Occipital lobe (tissue), 2 donors: ENCODE results near the gene AFF2. TPM values are rescaled to one million over a fixed set of nuclear protein-coding genes. Genes with fewer than 3 reads are reported as not detected.

Experiments
- DNase-seq: peaks from one replicate; lab custom pipeline; 2025; lab: John Stamatoyannopoulos, UW
- total RNA-seq: library from RNA; depleted of rRNA; stranded (reverse); fragments of >200 nt; gene quantifications from one replicate; pipeline ENCODE4 v1.2.3, GENCODE V29; 2014

AFF2 gene
- total RNA-seq, 1 donor from 2014 or later, result 343 TPM

GRCh38 chrX:148723551-148723950 is 223.1 kb downstream of the AFF2 start:
- DNase-seq, result no peak

DNA sequence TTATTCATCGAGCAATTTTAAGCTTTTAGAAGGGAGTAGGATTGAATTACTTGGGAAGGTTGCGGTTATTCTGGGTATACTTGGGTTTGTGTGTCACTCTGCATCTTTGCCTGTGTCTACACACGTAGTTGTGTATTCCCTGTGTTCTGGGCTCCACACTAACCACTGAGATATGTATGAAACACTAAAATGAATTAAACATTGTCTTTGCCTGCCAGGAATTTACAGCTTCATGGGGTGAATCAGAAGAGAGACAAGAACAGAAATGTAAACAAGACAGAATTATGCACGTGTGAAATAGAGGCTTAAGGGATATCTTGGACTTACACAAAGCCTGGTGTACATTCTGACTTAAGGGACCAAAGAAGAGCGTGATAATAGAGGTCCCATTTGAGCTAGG is 228.5 kb downstream of the AFF2 start:
- DNase-seq, result no peak

DNA sequence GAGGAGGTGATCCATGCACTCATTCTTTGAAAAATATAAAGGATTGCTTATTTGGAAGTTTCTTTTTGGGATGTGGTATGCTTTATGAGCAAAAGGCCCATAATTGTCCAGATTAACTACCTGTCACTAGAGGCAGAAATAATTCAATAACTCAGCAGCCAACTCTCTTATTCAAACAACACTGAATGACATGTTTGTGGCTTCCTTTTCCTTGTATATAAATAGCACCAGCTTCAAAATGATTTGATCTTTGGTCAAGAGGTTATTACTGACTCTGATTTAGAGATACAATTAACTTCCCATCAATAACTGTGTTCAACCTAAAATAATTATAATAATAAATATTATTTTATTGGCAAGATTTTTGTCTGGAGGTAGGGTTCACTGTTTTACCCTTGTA is 232.3 kb downstream of the AFF2 start:
- DNase-seq, result no peak

DNA sequence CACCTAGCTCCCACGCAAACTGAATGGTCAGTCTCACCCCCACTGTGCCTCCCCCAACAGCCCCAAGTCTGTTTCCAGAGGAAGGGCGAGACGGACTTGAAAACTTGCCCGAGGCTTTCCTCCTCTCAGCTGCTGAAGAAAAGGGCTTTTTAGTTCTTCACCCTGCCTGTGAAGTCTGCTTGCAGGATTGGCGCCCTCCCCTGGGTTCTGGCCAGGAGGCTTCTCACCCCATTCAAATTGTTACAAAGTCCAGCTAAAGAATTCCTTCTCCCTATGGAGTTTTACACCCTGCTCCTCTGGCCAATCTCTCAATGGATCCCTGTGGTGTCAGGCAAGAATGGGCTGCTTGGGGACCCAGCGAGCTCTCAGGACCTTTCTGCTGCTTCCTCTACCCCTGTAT is 241.0 kb downstream of the AFF2 start:
- DNase-seq, result no peak

DNA sequence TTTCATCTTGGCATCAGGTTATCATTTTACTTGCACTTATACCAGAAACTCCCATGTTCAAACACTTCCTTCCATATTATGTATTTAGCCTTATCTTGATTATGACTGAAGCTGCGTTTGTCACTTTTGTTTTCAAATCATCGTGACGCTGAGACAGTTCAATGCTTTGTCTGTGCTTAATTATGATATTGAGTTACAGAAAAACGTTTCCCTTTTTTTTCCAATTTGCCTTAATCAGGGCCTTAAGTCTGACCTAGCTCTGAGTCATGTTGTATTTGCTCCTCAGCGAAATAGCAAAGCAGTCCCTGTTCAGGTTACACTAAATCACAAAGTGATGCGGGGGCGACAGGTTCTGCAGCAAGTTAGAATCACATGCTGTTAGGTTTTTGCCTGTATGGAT is 254.7 kb downstream of the AFF2 start:
- DNase-seq, result no peak

DNA sequence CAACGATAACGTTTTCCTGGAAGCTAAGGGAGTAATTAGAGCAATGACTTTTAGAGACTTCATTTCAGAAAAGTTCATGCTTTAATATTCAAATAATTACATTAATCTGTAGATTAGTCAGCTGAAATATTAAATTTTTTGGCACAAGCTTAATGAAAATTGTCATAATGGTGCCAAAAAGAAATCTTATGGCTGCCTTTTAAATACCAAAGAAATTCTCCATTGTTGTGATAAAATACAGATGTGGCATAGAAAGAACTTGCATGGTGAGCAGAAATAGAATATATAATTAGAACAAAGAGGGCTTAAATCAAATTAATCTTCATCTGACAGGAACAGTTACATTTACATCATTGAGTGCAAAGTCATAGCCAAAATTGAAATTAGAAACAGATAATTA is 263.5 kb downstream of the AFF2 start:
- DNase-seq, result no peak

DNA sequence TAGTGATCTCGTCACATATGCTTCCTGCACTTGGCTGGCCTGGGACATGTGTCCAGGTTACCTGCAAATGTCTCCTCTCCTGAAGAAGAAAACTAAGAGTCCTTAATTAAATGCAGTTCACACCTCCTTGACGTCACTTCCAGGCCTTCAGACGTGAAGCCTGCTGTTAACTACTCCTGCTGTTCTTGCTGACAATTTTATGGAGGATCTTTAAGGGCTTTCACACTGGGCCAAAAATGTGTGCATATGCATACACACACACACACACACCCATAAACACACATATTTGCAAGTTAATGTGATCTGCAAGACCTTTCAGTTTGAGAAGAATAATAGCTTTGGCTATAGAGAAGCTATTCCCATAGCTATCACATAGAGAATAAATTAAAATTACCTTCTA is 267.9 kb downstream of the AFF2 start:
- DNase-seq, result no peak

DNA sequence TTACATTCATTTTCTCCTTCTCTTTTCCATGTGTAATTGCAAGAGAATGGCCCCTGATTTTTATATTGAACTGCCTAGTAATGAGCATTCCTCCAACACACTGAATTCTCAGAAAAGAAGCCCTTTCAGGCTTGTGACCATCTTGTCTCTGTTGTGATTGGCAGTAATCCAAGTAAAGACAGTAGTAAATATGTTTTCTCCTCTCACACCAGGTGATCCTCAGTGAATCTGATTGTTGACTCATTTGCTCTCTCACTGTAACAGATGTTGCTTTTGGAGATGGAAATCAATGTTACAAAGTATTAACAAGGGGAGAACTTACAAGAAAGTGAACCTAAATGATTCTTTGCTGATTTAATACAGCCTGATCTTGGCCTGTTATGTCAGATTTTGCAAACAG is 271.0 kb downstream of the AFF2 start:
- DNase-seq, result no peak

GRCh38 chrX:148774276-148774675 is 273.9 kb downstream of the AFF2 start:
- no peak for DNase-seq

- DNase-seq, result no peak
Measured at GRCh38 chrX:148784137-148784536, 283.7 kb downstream of the AFF2 start.

DNA sequence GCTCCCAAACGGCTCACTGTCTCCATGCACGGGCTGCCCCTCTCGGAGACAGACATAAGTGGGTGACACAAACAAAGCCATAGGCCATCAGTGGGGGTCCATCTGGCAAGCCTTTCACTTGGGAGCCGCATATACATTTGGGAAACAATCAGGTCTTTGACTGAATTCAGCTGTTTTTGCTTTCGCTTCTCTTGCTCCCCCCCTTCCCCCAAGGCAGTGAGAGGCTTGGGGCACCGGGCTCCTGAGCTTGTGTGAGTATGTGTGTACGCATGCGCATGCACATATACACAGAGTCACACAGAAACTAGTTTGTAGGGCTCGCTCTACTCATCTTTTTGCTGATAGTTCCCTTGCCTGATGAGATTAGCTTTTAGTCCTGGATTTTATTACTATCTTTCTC is 284.4 kb downstream of the AFF2 start:
- no peak for DNase-seq

- no peak for DNase-seq
Measured at GRCh38 chrX:148785256-148785655, 284.8 kb downstream of the AFF2 start.

GRCh38 chrX:148788449-148788848 is 288.0 kb downstream of the AFF2 start:
- no peak for DNase-seq

DNA sequence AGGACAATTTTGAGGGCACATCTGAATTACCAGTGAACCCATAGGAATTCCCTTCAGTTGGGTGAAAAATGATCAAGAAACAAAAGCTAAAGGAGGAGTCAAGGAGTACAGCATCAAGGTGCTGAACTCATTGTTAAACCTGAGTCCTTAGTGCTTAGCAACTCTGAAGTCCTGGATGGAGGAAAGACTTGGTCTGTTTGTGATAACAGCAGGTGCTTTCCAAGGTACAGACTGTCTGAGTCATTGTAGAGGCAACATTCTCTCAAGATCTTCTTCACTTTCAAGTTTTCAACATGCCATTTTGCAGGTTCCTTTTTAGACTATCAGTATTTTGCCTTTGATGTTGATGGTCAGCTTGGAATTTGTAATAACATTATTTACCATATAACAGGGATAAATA is 293.9 kb downstream of the AFF2 start:
- no peak for DNase-seq

GRCh38 chrX:148804579-148805355 is 304.4 kb downstream of the AFF2 start:
- DNase-seq, result no peak

GRCh38 chrX:148806145-148806870 is 305.9 kb downstream of the AFF2 start:
- no peak for DNase-seq

DNA sequence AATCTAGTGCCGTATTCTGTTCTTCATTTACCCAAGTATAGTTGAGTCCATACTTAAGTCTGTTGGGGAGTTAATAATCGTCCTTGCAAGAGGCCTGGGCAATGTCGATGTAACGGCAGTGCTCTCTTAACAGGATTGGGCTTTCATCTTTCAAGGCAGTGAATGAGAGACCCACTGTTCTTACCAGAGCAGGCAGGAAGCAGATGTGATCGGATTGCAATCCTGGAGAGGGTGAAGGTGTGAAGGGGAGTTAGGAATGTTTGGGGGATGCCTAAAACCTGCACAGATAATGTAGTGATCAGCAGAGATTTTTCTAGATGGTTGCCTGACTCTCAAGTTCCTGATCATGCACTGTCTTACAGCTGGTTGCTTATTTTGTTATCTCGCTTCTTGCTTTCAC is 308.4 kb downstream of the AFF2 start:
- no peak for DNase-seq

DNA sequence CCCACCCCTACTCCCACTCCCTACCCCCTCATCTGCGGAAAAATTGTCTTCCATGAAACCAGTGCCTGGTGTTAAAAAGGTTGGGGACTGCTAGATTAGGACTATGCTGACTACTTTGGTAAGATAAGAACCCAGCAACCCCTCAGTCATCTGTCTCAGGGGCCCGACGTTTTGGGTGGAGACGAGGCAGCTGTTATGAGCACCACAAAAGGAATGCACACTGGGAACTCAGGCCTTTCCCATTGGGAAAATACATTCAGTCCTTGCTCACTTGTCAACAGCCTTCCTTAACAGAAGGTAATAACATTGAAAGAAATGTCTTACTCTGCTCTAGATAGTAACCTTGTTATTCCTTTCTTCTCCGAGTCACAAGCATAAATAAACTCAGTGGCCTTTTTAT is 310.8 kb downstream of the AFF2 start:
- no peak for DNase-seq

GRCh38 chrX:148813422-148813821 is 313.0 kb downstream of the AFF2 start:
- DNase-seq, result no peak

- DNase-seq, result no peak
Measured at GRCh38 chrX:148813967-148814366, 313.6 kb downstream of the AFF2 start.

DNA sequence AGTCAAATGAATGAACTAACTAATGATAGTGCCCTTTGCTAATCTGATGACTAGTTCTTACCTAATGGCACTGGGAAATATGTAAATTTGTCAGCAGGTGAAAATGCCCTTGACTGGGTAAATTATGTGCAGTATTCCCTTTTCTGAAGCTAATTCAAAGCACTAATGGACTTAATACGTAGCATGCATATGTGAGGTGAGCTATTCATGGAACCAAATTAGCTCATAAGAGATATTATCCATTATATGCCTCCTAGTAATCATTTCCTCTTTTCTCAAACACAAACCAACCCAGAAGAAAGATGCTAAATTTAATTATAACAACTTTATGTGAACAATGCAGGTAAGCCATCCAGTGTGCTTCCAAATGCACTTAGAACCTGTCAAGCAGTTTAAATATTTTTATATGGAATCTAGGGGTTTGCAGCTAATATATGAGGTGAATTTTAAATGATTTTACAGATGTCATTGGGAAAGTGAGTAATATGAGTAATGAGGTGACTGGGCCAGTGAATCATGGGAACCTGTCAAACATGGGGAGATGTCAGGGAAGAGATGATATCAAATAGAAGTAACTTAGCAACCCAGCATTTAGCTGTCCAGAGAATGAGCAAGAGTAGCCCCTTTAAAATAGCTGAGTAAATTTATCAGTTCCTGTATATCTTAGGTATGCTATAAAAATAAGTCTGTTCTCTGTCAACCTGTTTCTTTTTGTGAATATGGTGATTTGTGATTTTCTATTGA is 315.0 kb downstream of the AFF2 start:
- DNase-seq, result no peak

DNA sequence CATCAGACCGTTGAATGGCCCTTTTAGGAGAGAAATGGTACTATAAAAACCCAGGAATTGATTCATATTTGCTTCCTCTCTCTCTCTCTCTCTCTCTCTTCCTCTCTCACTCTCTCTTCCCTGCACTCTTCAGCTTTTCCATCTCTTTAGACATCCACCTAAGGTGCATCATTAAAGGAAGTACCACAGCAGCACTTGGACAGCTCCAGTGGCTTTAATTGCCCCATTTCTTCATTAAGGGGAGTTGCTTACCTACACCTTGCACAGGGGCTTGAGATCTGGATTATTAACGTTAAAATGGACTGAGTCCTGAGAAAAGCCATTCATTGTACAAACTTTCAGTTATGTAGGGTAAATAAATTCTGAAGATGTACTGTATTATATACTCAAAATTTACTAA is 323.6 kb downstream of the AFF2 start:
- no peak for DNase-seq
